Measurements from ENCODE around the gene PCYT2.

GRCh38 chr17:81871387-81872230, 39.6 kb downstream of the PCYT2 start:
- TF ChIP-seq, protein P1, sequence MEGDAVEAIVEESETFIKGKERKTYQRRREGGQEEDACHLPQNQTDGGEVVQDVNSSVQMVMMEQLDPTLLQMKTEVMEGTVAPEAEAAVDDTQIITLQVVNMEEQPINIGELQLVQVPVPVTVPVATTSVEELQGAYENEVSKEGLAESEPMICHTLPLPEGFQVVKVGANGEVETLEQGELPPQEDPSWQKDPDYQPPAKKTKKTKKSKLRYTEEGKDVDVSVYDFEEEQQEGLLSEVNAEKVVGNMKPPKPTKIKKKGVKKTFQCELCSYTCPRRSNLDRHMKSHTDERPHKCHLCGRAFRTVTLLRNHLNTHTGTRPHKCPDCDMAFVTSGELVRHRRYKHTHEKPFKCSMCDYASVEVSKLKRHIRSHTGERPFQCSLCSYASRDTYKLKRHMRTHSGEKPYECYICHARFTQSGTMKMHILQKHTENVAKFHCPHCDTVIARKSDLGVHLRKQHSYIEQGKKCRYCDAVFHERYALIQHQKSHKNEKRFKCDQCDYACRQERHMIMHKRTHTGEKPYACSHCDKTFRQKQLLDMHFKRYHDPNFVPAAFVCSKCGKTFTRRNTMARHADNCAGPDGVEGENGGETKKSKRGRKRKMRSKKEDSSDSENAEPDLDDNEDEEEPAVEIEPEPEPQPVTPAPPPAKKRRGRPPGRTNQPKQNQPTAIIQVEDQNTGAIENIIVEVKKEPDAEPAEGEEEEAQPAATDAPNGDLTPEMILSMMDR (IDR thresholded peaks at IDR 0.05; ENCODE audit: low read length) = peak; percentile 26; the same call in 1 of the 2 replicates
- no peak for TF ChIP-seq EZH2 (IDR thresholded peaks at IDR 0.05; ENCODE audit: borderline replicate concordance, low read length)

All from OCI-LY1 (cell line).